GM23338 (cell line): ENCODE measurements around the gene SMG7. TPM values are rescaled to one million over a fixed set of nuclear protein-coding genes. Genes with fewer than 3 reads are reported as not detected.

Source experiments
- ATAC-seq: fragments of 200-7000 bp; cut with Tn5 transposase; 3 replicates; pipeline ENCODE4 v1.9.1; 2020
- DNase-seq: peaks from one replicate; pipeline ENCODE4 v3.0.0-alpha.2; 2015; ENCODE audit warnings: low spot score
- H2AFZ ChIP-seq: fragments of 200-600 bp; sonication (generic); 2 replicates; pipeline ENCODE4 v1.8.0; 2016; ENCODE audit warnings: antibody characterized with exemption, mild to moderate bottlenecking, moderate library complexity
- H3F3A ChIP-seq: fragments of 200-600 bp; sonication (generic); replicated peaks from 2 replicates; pipeline ENCODE4 v1.8.0; 2017; ENCODE audit warnings: antibody characterized with exemption, mixed run types, low read depth
- H3K27ac ChIP-seq: fragments of 200-600 bp; sonication (generic); 2 replicates; pipeline ENCODE4 v1.6.1; 2016; ENCODE audit warnings: low read depth
- H3K27me3 ChIP-seq: fragments of 200-600 bp; sonication (generic); 2 replicates; pipeline ENCODE4 v1.8.0; 2016; ENCODE audit warnings: mild to moderate bottlenecking, mixed run types, moderate library complexity; ENCODE audit not compliant: insufficient read depth
- H3K36me3 ChIP-seq: fragments of 200-600 bp; sonication (generic); 2 replicates; pipeline ENCODE4 v1.8.0; 2016; ENCODE audit warnings: mild to moderate bottlenecking; ENCODE audit not compliant: insufficient read depth
- H3K4me1 ChIP-seq: fragments of 200-600 bp; sonication (generic); 2 replicates; pipeline ENCODE4 v1.8.0; 2016; ENCODE audit warnings: mild to moderate bottlenecking, moderate library complexity; ENCODE audit not compliant: insufficient read depth
- H3K4me2 ChIP-seq: fragments of 200-600 bp; sonication (generic); 2 replicates; pipeline ENCODE4 v1.7.1; 2017; ENCODE audit warnings: mixed run types
- H3K4me3 ChIP-seq: fragments of 200-600 bp; sonication (generic); 2 replicates; pipeline ENCODE4 v1.6.1; 2016; ENCODE audit warnings: mixed run types
- H3K79me2 ChIP-seq: fragments of 200-600 bp; sonication (generic); replicated peaks from 2 replicates; pipeline ENCODE4 v1.8.0; 2017; ENCODE audit warnings: mild to moderate bottlenecking; ENCODE audit not compliant: insufficient read depth
- H3K9me2 ChIP-seq: fragments of 200-600 bp; sonication (generic); 2 replicates; pipeline ENCODE4 v1.8.0; 2017; ENCODE audit not compliant: insufficient read depth
- H4K20me1 ChIP-seq: fragments of 200-600 bp; sonication (generic); replicated peaks from 2 replicates; pipeline ENCODE4 v1.8.0; 2017; ENCODE audit warnings: mild to moderate bottlenecking; ENCODE audit not compliant: insufficient read depth
- H3K27ac Mint-ChIP-seq: 2 replicates; pipeline ENCODE4 v1.8.0; 2020; ENCODE audit warnings: inconsistent platforms, mild to moderate bottlenecking, moderate library complexity, mixed read lengths
- H3K27me3 Mint-ChIP-seq: 3 replicates; pipeline ENCODE4 v1.8.0; 2022; ENCODE audit warnings: low read depth, mild to moderate bottlenecking, moderate library complexity, mixed read lengths, inconsistent platforms; ENCODE audit not compliant: insufficient read depth, poor library complexity
- H3K36me3 Mint-ChIP-seq: 3 replicates; pipeline ENCODE4 v1.8.0; 2021; ENCODE audit warnings: low read depth, mild to moderate bottlenecking, inconsistent platforms, moderate library complexity, mixed read lengths
- H3K4me1 Mint-ChIP-seq: 3 replicates; pipeline ENCODE4 v1.8.0; 2020; ENCODE audit warnings: mild to moderate bottlenecking, inconsistent platforms, mixed read lengths
- H3K4me3 Mint-ChIP-seq: 3 replicates; pipeline ENCODE4 v1.8.0; 2021; ENCODE audit warnings: moderate library complexity, mild to moderate bottlenecking, inconsistent platforms, mixed read lengths
- H3K9me3 Mint-ChIP-seq: 3 replicates; pipeline ENCODE4 v1.8.0; 2020; ENCODE audit warnings: moderate library complexity, mild to moderate bottlenecking, inconsistent platforms, mixed read lengths
- CREB1 ChIP-seq: fragments of 250-450 bp; sonication (Bioruptor Pico); IDR thresholded peaks from 2 replicates; pipeline ENCODE4 v1.5.0; 2020; ENCODE audit warnings: low read depth, mild to moderate bottlenecking, moderate library complexity
- CTCF ChIP-seq, 2 experiments: fragments of 200-600 bp in 1 of 2; sonication (generic) in 1 of 2; conservative IDR thresholded peaks; 2 replicates each; pipeline versions ENCODE4 v1.5.1 to v1.6.1; 2016 to 2017; ENCODE audit warnings: antibody characterized with exemption in 2 of 2, low read depth in 2 of 2, mild to moderate bottlenecking in 2 of 2, moderate library complexity in 1 of 2
- ETS1 ChIP-seq: IDR thresholded peaks from 2 replicates; pipeline ENCODE4 v1.6.1; 2016; ENCODE audit warnings: antibody characterized with exemption
- EZH2 ChIP-seq: fragments of 200-600 bp; sonication (generic); IDR thresholded peaks from one replicate; pipeline ENCODE4 v1.8.0; 2017; ENCODE audit warnings: antibody characterized with exemption, mild to moderate bottlenecking, low read depth; ENCODE audit not compliant: unreplicated experiment
- EZH2phosphoT487 ChIP-seq: fragments of 200-600 bp; sonication (generic); IDR thresholded peaks from one replicate; pipeline ENCODE4 v1.8.1; 2018; ENCODE audit warnings: antibody characterized with exemption; ENCODE audit not compliant: unreplicated experiment
- JUNB ChIP-seq: IDR thresholded peaks from one replicate; pipeline ENCODE4 v1.6.1; 2016; ENCODE audit warnings: antibody characterized with exemption; ENCODE audit not compliant: unreplicated experiment
- NANOG ChIP-seq: IDR thresholded peaks from 2 replicates; pipeline ENCODE4 v1.6.1; 2016; ENCODE audit warnings: antibody characterized with exemption, borderline replicate concordance
- POLR2AphosphoS5 ChIP-seq: IDR thresholded peaks from 2 replicates; pipeline ENCODE4 v1.6.1; 2016; ENCODE audit warnings: antibody characterized with exemption, low read depth
- REST ChIP-seq: IDR thresholded peaks from one replicate; pipeline ENCODE4 v1.6.1; 2018; ENCODE audit warnings: antibody characterized with exemption; ENCODE audit not compliant: unreplicated experiment
- STAT1 ChIP-seq: IDR thresholded peaks from one replicate; pipeline ENCODE4 v1.6.1; 2016; ENCODE audit warnings: antibody characterized with exemption; ENCODE audit not compliant: unreplicated experiment
- ZNF114 ChIP-seq: fragments of 250-450 bp; sonication (Bioruptor Pico); IDR thresholded peaks from 2 replicates; pipeline ENCODE4 v1.5.0; 2020; ENCODE audit warnings: mild to moderate bottlenecking, moderate library complexity
- ZNF331 ChIP-seq: fragments of 250-450 bp; sonication (Bioruptor Pico); IDR thresholded peaks from 2 replicates; pipeline ENCODE4 v1.5.0; 2020; ENCODE audit warnings: low read depth, mild to moderate bottlenecking, moderate library complexity
- ZNF462 ChIP-seq: fragments of 250-450 bp; sonication (Bioruptor Pico); IDR thresholded peaks from 2 replicates; pipeline ENCODE4 v1.5.0; 2020; ENCODE audit warnings: mild to moderate bottlenecking, moderate library complexity
- polyA plus RNA-seq: library from polyadenylated mRNA; unstranded; fragments of >200 nt; fragmentation: Nextera tagmentation; extraction: Ambion mirVana; gene quantifications from 2 replicates; pipeline ENCODE4 v1.2.1, GENCODE V29; 2016
- total RNA-seq: library from RNA; depleted of rRNA; stranded (reverse); fragments of >200 nt; shearing (Covaris generic); gene quantifications from 2 replicates; pipeline ENCODE4 v1.2.3, GENCODE V29; 2014

Gene SMG7
- total and polyA plus RNA-seq, 2 experiments from 2014 or later: 33.0 to 79.4 TPM

GRCh38 chr1:183473217-183473536 is 878 bp downstream of the SMG7 start:
- Histone ChIP-seq H3F3A (peaks cover 11% of the 10 kb centered on the region), H3K4me3 (peak overlapping the region; percentile 86), H3K36me3 (no peaks in the 10 kb centered on the region), H2AFZ (no peak overlapping the region), H3K9me2 (no peaks in the 10 kb centered on the region), H3K4me1 (peaks cover 34% of the 10 kb centered on the region), H3K79me2 (peaks cover 56% of the 10 kb centered on the region), H3K27me3 (no peaks in the 10 kb centered on the region), H3K27ac (no peak overlapping the region), H4K20me1 (peaks cover 29% of the 10 kb centered on the region), H3K4me2 (peak overlapping the region; percentile 94)
- no peak for TF ChIP-seq CTCF (conservative IDR thresholded peaks at IDR 0.05; ENCODE audit: low read depth in 2 of 2)
- TF ChIP-seq CREB1: no peak
- no peak for TF ChIP-seq STAT1
- TF ChIP-seq ZNF462: no peak
- no peak for TF ChIP-seq JUNB
- no peak for TF ChIP-seq ETS1
- TF ChIP-seq POLR2AphosphoS5: no peak
- no peak for TF ChIP-seq EZH2
- TF ChIP-seq REST: no peak
- TF ChIP-seq ZNF331 (CRISPR knock-in tag): no peak
- TF ChIP-seq ZNF114 (CRISPR knock-in tag): no peak
- TF ChIP-seq EZH2phosphoT487: no peak
- TF ChIP-seq NANOG: no peak
- H3K36me3 Mint-ChIP-seq: no peaks in the 10 kb centered on the region; the same call in 2 of the 3 replicates
- H3K9me3 Mint-ChIP-seq: peaks cover 2% of the 10 kb centered on the region; the same call in 1 of the 3 replicates
- peaks cover 15% of the 10 kb centered on the region for H3K27me3 Mint-ChIP-seq
- DNase-seq: no peak
- peak overlapping the region; percentile 75 for H3K27ac Mint-ChIP-seq
- H3K4me3 Mint-ChIP-seq: peak overlapping the region; percentile 85
- H3K4me1 Mint-ChIP-seq: peaks cover 21% of the 10 kb centered on the region
- no peak for ATAC-seq
